OCI-LY1 (cell line): ENCODE measurements around the gene SHC1.

Experiments used
- H2AFZ ChIP-seq: fragments of 200-600 bp; sonication (generic), shearing (Covaris generic); 2 replicates; pipeline ENCODE4 v1.6.0; 2014; ENCODE audit warnings: antibody characterized with exemption, mild to moderate bottlenecking, low read length
- H3F3A ChIP-seq: fragments of 200-600 bp; sonication (generic), shearing (Covaris generic); 2 replicates; pipeline ENCODE4 v1.6.0; 2014; ENCODE audit warnings: mild to moderate bottlenecking, antibody characterized with exemption, low read length, moderate library complexity; ENCODE audit not compliant: insufficient read depth
- H3K27ac ChIP-seq: fragments of 200-600 bp; sonication (generic); 2 replicates; pipeline ENCODE4 v1.5.1; 2014; ENCODE audit warnings: low read length, mixed run types, mild to moderate bottlenecking, low read depth; ENCODE audit not compliant: poor library complexity, severe bottlenecking
- H3K27me3 ChIP-seq: fragments of 200-600 bp; sonication (generic); 2 replicates; pipeline ENCODE4 v1.6.0; 2014; ENCODE audit warnings: antibody characterized with exemption, mild to moderate bottlenecking, low read length, moderate library complexity; ENCODE audit not compliant: insufficient read depth
- H3K36me3 ChIP-seq: fragments of 200-600 bp; sonication (generic); 2 replicates; pipeline ENCODE4 v1.6.1; 2014; ENCODE audit warnings: mild to moderate bottlenecking, antibody characterized with exemption, low read length, moderate library complexity, mixed read lengths; ENCODE audit not compliant: insufficient read depth
- H3K4me1 ChIP-seq: fragments of 200-600 bp; sonication (generic); 2 replicates; pipeline ENCODE4 v1.5.1; 2014; ENCODE audit warnings: mild to moderate bottlenecking, low read length, moderate library complexity; ENCODE audit not compliant: insufficient read depth, severe bottlenecking
- H3K4me2 ChIP-seq: fragments of 200-600 bp; sonication (generic), shearing (Covaris generic); 2 replicates; pipeline ENCODE4 v1.6.1; 2014; ENCODE audit warnings: low read length
- H3K4me3 ChIP-seq: fragments of 200-600 bp; sonication (generic); 2 replicates; pipeline ENCODE4 v1.5.1; 2014; ENCODE audit warnings: low read length, low read depth, mild to moderate bottlenecking, mixed read lengths; ENCODE audit not compliant: poor library complexity, severe bottlenecking
- H3K79me2 ChIP-seq: fragments of 200-600 bp; shearing (Covaris generic); 2 replicates; pipeline ENCODE4 v1.6.1; 2016; ENCODE audit warnings: mixed run types, low read length, mixed read lengths; ENCODE audit not compliant: insufficient read depth
- H3K9ac ChIP-seq: fragments of 200-600 bp; sonication (generic), shearing (Covaris generic); 2 replicates; pipeline ENCODE4 v1.6.1; 2014; ENCODE audit warnings: mild to moderate bottlenecking, low read length, mixed read lengths
- H3K9me2 ChIP-seq: fragments of 200-600 bp; sonication (generic), shearing (Covaris generic); 2 replicates; pipeline ENCODE4 v1.6.1; 2014; ENCODE audit warnings: low read depth, mild to moderate bottlenecking, low read length, mixed read lengths
- H3K9me3 ChIP-seq: fragments of 200-600 bp; shearing (Covaris generic); 2 replicates; pipeline ENCODE4 v1.6.1; 2014; ENCODE audit warnings: low read length, mixed read lengths
- H4K20me1 ChIP-seq: fragments of 200-600 bp; sonication (generic), shearing (Covaris generic); 2 replicates; pipeline ENCODE4 v1.6.0; 2016; ENCODE audit warnings: mild to moderate bottlenecking, low read length; ENCODE audit not compliant: insufficient read depth
- EZH2 ChIP-seq: fragments of 200-600 bp; sonication (generic), shearing (Covaris generic); IDR thresholded peaks from 2 replicates; pipeline ENCODE4 v1.8.0; 2017; ENCODE audit warnings: borderline replicate concordance, mixed run types, mild to moderate bottlenecking, antibody characterized with exemption, low read length, moderate library complexity, mixed read lengths
- TF ChIP-seq, protein P1 (sequence below): fragments of 200-600 bp; sonication (generic), shearing (Covaris generic); IDR thresholded peaks from 2 replicates; pipeline ENCODE4 v1.5.1; 2017; ENCODE audit warnings: mild to moderate bottlenecking, antibody characterized with exemption, low read length, moderate library complexity, mixed read lengths

Gene SHC1

DNA sequence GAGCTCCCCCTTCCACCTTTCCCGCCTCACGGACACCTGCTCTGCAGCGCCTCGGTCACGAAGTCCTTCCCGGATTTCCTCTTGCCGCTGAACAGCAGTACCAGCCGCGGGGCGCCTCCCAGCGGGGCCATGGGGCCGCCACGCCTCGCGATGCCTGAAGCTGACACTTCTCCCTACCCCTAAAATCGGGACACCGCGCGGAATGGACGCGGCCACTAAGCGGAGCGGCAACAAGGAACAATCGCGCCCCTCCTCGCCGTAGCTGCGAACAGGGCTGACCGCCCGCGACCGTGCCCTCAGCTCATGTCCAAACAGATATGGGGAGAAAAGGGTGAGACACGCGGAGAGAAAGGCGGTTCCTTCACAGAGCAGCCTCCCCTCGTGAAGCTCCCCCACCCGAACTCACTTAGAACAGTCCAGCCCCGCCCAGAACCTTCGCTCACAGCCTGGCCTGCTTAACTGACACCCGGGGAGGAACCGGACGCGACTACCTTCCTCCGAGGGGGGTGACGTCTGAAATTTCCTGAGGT lies 33.9 kb downstream of the SHC1 start, which contains the start of gene PMVK:
Gene PMVK (minus strand): TSS at position 165 of the 530 bp plus-strand sequence. CDS start 34 bp downstream, at position 131.
- H3K9me3 ChIP-seq, result no peaks in the 10 kb centered on the region
- H3K9me2 ChIP-seq, result no peaks in the 10 kb centered on the region
- no peak for TF ChIP-seq EZH2
- TF ChIP-seq, protein P1, sequence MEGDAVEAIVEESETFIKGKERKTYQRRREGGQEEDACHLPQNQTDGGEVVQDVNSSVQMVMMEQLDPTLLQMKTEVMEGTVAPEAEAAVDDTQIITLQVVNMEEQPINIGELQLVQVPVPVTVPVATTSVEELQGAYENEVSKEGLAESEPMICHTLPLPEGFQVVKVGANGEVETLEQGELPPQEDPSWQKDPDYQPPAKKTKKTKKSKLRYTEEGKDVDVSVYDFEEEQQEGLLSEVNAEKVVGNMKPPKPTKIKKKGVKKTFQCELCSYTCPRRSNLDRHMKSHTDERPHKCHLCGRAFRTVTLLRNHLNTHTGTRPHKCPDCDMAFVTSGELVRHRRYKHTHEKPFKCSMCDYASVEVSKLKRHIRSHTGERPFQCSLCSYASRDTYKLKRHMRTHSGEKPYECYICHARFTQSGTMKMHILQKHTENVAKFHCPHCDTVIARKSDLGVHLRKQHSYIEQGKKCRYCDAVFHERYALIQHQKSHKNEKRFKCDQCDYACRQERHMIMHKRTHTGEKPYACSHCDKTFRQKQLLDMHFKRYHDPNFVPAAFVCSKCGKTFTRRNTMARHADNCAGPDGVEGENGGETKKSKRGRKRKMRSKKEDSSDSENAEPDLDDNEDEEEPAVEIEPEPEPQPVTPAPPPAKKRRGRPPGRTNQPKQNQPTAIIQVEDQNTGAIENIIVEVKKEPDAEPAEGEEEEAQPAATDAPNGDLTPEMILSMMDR, result peak; percentile 39; the same call in 1 of the 2 replicates
- H3F3A ChIP-seq, result no peaks in the 10 kb centered on the region; the same call in 1 of the 2 replicates
- H3K36me3 ChIP-seq, result peaks cover 7% of the 10 kb centered on the region; the same call in 1 of the 2 replicates
- no peaks in the 10 kb centered on the region for H4K20me1 ChIP-seq
- peak within 1 kb of the TSS; percentile 89 for H3K4me2 ChIP-seq
- no peaks in the 10 kb centered on the region for H3K27me3 ChIP-seq
- peak within 1 kb of the TSS; percentile 72 for H3K4me3 ChIP-seq
- peak within 1 kb of the TSS; percentile 93 for H3K27ac ChIP-seq
- peak within 1 kb of the TSS; percentile 79 for H3K9ac ChIP-seq
- no peaks in the 10 kb centered on the region; the same call in 1 of the 2 replicates for H3K79me2 ChIP-seq
- H3K4me1 ChIP-seq, result peaks cover 51% of the 10 kb centered on the region
- H2AFZ ChIP-seq, result no peak within 1 kb of the TSS

DNA sequence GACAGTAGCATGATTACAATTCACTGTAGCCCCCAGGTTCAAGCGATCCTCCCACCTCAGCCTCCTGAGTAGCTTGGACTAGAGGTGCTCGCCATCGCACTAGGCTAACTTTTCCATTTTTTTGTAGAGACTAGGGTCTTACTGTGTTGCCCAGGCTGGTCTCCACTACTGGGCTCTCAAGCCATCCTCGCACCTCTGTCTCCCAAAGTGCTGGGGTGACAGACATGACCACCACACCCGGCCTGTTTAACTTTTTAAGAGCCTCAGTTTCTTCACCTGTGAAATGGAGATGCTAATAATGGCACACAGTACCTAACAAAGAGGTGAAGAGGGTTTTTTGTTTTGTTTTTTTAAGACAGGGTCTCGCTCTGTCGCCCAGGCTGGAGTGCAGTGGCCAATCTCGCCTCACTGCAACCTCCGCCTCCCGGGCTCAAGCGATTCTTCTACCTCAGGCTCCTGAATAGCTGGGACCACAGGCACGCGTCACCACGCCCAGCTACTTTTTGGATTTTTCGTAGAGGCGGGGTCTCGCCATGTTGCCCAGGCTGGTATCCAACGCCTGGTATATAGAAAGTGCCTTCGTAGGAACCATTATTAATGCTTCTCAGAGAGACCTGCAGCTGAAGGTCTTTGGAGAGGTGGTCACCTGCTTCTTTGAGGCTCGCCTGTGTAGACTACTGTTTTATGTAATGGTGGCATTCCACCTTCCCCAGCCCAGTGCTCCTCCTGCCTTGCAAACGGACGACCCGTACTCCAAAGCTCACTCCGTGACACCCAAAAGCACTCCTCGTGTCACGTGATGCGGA lies 34.6 kb downstream of the SHC1 start:
- TF ChIP-seq, protein P1, result no peak
- TF ChIP-seq EZH2, result no peak
- Histone ChIP-seq H3K9me3 (no peaks in the 10 kb centered on the region), H3K4me3 (peak overlapping the region; percentile 72), H3K9ac (peak overlapping the region; percentile 79), H4K20me1 (no peaks in the 10 kb centered on the region), H3K9me2 (no peaks in the 10 kb centered on the region), H3K36me3 (peaks cover 9% of the 10 kb centered on the region; the same call in 1 of the 2 replicates), H3F3A (no peaks in the 10 kb centered on the region; the same call in 1 of the 2 replicates), H3K79me2 (no peaks in the 10 kb centered on the region; the same call in 1 of the 2 replicates), H3K27ac (peak overlapping the region; percentile 93), H2AFZ (no peak overlapping the region), H3K4me2 (peak overlapping the region; percentile 89), H3K4me1 (peaks cover 44% of the 10 kb centered on the region), H3K27me3 (no peaks in the 10 kb centered on the region)

DNA sequence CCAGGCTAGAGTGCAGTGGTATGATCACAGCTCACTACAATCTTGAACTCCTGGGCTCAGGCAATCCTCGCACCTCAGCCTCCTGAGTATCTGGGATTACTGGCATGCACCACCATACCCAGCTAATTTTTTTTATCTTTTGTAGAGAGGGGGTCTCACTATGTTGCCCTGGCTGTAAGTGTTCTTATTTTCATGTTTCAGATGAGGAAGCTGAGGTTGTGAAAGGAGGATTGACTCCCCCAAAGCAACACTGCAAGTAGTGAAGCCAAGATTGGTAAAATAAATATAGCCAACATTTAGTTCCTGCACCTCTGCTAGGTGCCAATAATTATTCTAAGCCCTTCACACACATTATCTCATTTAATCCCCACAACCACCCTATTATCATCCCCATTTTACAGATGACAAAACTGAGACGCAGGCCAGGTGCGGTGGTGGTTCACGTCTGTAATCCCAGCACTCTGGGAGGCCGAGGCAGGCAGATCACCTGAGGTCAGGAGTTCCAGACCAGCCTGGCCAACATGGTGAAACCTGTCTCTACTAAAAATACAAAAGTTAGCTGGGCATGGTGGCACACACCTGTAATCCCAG lies 36.1 kb downstream of the SHC1 start:
- Histone ChIP-seq H3K36me3 (peaks cover 14% of the 10 kb centered on the region; the same call in 1 of the 2 replicates), H4K20me1 (no peaks in the 10 kb centered on the region), H2AFZ (no peak overlapping the region), H3K27me3 (no peaks in the 10 kb centered on the region), H3K79me2 (no peaks in the 10 kb centered on the region; the same call in 1 of the 2 replicates), H3K4me2 (no peak overlapping the region), H3K9me3 (no peaks in the 10 kb centered on the region), H3F3A (no peaks in the 10 kb centered on the region; the same call in 1 of the 2 replicates), H3K4me3 (no peak overlapping the region), H3K4me1 (peaks cover 31% of the 10 kb centered on the region), H3K9ac (no peak overlapping the region), H3K9me2 (no peaks in the 10 kb centered on the region), H3K27ac (no peak overlapping the region)
- TF ChIP-seq, protein P1, result no peak
